GM20000 (cell line): ENCODE measurements around the gene SLC6A6.

ENCODE experiments used
- DNase-seq: peaks from one replicate; pipeline ENCODE4 v3.0.0; 2012; ENCODE audit warnings: low spot score
- CTCF ChIP-seq: IDR thresholded peaks from 2 replicates; pipeline ENCODE4 v1.5.1; 2012; ENCODE audit warnings: mild to moderate bottlenecking, control low read depth; ENCODE audit errors: extremely low read depth, missing control alignments

The SLC6A6 gene

GRCh38 chr3:14537590-14538450 is 135.4 kb downstream of the SLC6A6 start:
- TF ChIP-seq CTCF, result no peak

DNA sequence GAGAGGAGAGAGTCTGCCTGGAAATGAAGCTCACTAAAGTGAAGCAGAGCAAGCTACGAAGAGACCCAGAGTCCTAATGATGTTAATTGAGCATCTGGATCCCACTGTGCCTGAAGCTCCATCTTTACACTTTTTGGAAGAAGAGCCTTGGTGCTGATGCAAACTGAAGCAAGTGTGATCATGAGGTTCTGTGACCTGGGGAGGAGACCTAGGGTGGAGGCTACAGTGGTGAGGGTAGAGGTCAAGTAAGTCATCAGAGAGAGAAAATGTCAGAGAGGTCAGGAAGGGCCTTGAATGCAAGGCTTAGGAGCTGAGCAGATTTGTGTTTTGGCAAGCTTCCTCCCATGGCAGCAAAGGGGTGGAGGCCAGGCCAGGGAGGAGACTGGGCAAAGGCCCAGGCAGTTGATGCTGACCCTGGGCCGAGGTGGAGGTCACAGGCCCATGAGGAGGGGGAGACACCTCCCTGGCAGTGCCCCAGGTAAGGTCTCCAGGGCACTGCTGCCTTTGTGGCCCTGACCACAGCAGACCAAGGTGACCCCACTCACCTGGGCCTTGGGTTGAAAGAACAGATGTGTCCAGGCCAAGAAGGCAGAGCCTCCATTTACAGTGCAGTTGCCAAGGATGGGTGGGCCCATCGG is 136.2 kb downstream of the SLC6A6 start:
- DNase-seq, result no peak
- TF ChIP-seq CTCF, result no peak

More at GRCh38 chr3:14537590-14538450, 135.4 kb downstream of the SLC6A6 start:
- DNase-seq, result no peak
